ENCODE data around the gene ASAP2.

Gene ASAP2

GRCh38 chr2:9311488-9311887 lies 104.9 kb downstream of the ASAP2 start:
- no peak for ATAC-seq (ENCODE audit: insufficient read depth, low read depth)
- H3K9ac ChIP-seq (ENCODE audit: low read depth, low read length): no peak overlapping the region
- no peak overlapping the region for H3K27ac ChIP-seq (ENCODE audit: low read length)

DNA sequence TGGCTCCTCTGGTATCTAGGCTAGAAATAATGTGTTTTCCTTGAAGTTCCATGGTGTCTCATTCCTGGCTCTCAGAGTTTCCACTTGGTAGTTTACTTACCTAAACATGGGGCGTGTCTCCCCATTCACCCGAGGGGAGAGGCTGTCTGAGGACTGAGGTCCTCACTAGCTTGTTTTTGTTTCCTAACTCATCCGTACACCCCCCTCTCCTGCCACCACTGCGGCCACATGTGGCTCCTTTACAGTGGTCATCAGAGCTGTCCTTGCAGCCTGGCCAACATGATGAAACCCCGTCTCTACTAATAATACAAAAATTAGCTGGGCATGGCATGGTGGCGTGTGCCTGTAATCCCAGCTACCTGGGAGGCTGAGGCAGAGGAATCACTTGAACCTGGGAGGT lies 106.0 kb downstream of the ASAP2 start:
- no peaks in the 10 kb centered on the region for H3K4me1 ChIP-seq (ENCODE audit: insufficient read depth, low read length)
- no peak for ATAC-seq (ENCODE audit: insufficient read depth, low read depth)

More at GRCh38 chr2:9311488-9311887, 104.9 kb downstream of the ASAP2 start:
- Histone ChIP-seq H3K4me3 (ENCODE audit: low read depth in 1 of 2, low read length in 2 of 2) (no peak overlapping the region), H4K20me1 (ENCODE audit: insufficient read depth, low read length) (peaks cover 9% of the 10 kb centered on the region; the same call in 1 of the 2 replicates), H3K4me1 (ENCODE audit: insufficient read depth, low read length) (no peaks in the 10 kb centered on the region), H3K4me2 (ENCODE audit: insufficient read depth, low read length) (no peak overlapping the region), H3K36me3 (ENCODE audit: insufficient read depth, low read length) (no peaks in the 10 kb centered on the region), H3K79me2 (ENCODE audit: insufficient read depth, low read length) (no peaks in the 10 kb centered on the region), H3K27me3 (ENCODE audit: insufficient read depth, low read length, poor library complexity) (no peaks in the 10 kb centered on the region), H2AFZ (ENCODE audit: low read depth, low read length) (no peak overlapping the region), H3K9me3 (ENCODE audit: insufficient read depth, low read length, severe bottlenecking) (no peaks in the 10 kb centered on the region)
- TF ChIP-seq, protein P1, sequence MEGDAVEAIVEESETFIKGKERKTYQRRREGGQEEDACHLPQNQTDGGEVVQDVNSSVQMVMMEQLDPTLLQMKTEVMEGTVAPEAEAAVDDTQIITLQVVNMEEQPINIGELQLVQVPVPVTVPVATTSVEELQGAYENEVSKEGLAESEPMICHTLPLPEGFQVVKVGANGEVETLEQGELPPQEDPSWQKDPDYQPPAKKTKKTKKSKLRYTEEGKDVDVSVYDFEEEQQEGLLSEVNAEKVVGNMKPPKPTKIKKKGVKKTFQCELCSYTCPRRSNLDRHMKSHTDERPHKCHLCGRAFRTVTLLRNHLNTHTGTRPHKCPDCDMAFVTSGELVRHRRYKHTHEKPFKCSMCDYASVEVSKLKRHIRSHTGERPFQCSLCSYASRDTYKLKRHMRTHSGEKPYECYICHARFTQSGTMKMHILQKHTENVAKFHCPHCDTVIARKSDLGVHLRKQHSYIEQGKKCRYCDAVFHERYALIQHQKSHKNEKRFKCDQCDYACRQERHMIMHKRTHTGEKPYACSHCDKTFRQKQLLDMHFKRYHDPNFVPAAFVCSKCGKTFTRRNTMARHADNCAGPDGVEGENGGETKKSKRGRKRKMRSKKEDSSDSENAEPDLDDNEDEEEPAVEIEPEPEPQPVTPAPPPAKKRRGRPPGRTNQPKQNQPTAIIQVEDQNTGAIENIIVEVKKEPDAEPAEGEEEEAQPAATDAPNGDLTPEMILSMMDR (IDR thresholded peaks at IDR 0.05; ENCODE audit: borderline replicate concordance, extremely low read depth, low read length, poor library complexity, severe bottlenecking): no peak
- no peak for TF ChIP-seq EZH2 (IDR thresholded peaks at IDR 0.05; ENCODE audit: borderline replicate concordance, low read depth, low read length, severe bottlenecking)
- DNase-seq: no peak

DNA sequence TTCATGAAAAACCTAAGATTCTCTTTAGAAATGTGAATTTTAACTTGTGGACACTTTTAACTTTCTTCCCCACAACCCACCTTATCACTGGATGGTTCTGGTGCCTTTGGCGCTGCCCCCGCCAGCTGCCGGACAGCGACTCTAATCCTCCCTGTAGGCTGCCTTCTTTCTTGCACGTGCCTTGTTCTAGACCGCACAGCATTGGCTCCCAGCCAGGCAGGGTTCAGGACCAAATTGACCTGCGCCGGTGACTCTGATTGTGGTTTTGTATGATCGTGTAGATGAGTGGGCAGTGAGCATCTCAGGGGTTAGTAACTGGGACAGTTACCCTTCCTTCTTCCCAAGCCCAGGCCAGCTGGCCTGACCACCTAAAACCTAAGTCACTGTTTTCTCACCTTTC lies 106.8 kb downstream of the ASAP2 start:
- H3K4me3 ChIP-seq (ENCODE audit: low read depth in 1 of 2, low read length in 2 of 2): no peak overlapping the region
- H3K27me3 ChIP-seq (ENCODE audit: insufficient read depth, low read length, poor library complexity): no peaks in the 10 kb centered on the region
- H3K9me3 ChIP-seq (ENCODE audit: insufficient read depth, low read length, severe bottlenecking): no peaks in the 10 kb centered on the region
- H3K36me3 ChIP-seq (ENCODE audit: insufficient read depth, low read length): peaks cover under 1% of the 10 kb centered on the region; the same call in 1 of the 2 replicates
- ATAC-seq (ENCODE audit: insufficient read depth, low read depth) (no peak), DNase-seq (no peak)
- no peak overlapping the region for H3K27ac ChIP-seq (ENCODE audit: low read length)
- H3K4me1 ChIP-seq (ENCODE audit: insufficient read depth, low read length): no peaks in the 10 kb centered on the region
- no peaks in the 10 kb centered on the region for H3K79me2 ChIP-seq (ENCODE audit: insufficient read depth, low read length)
- no peak overlapping the region for H3K9ac ChIP-seq (ENCODE audit: low read depth, low read length)
- TF ChIP-seq, protein P1 (IDR thresholded peaks at IDR 0.05; ENCODE audit: borderline replicate concordance, extremely low read depth, low read length, poor library complexity, severe bottlenecking): no peak
- TF ChIP-seq EZH2 (IDR thresholded peaks at IDR 0.05; ENCODE audit: borderline replicate concordance, low read depth, low read length, severe bottlenecking): no peak
- H2AFZ ChIP-seq (ENCODE audit: low read depth, low read length): no peak overlapping the region
- H4K20me1 ChIP-seq (ENCODE audit: insufficient read depth, low read length): no peaks in the 10 kb centered on the region; the same call in 1 of the 2 replicates
- no peak overlapping the region for H3K4me2 ChIP-seq (ENCODE audit: insufficient read depth, low read length)

More for the DNA sequence above, 106.0 kb downstream of the ASAP2 start:
- Histone ChIP-seq H3K27me3 (ENCODE audit: insufficient read depth, low read length, poor library complexity) (no peaks in the 10 kb centered on the region), H3K4me3 (ENCODE audit: low read depth in 1 of 2, low read length in 2 of 2) (no peak overlapping the region), H3K27ac (ENCODE audit: low read length) (no peak overlapping the region), H2AFZ (ENCODE audit: low read depth, low read length) (no peak overlapping the region), H4K20me1 (ENCODE audit: insufficient read depth, low read length) (no peaks in the 10 kb centered on the region; the same call in 1 of the 2 replicates), H3K36me3 (ENCODE audit: insufficient read depth, low read length) (no peaks in the 10 kb centered on the region), H3K79me2 (ENCODE audit: insufficient read depth, low read length) (no peaks in the 10 kb centered on the region), H3K9ac (ENCODE audit: low read depth, low read length) (no peak overlapping the region), H3K4me2 (ENCODE audit: insufficient read depth, low read length) (no peak overlapping the region), H3K9me3 (ENCODE audit: insufficient read depth, low read length, severe bottlenecking) (no peaks in the 10 kb centered on the region)
- DNase-seq: no peak
- TF ChIP-seq, protein P1 (IDR thresholded peaks at IDR 0.05; ENCODE audit: borderline replicate concordance, extremely low read depth, low read length, poor library complexity, severe bottlenecking): no peak
- no peak for TF ChIP-seq EZH2 (IDR thresholded peaks at IDR 0.05; ENCODE audit: borderline replicate concordance, low read depth, low read length, severe bottlenecking)
